Endodermal cell (in vitro differentiated cells): ENCODE data around the gene CELF4. TPM values are rescaled to one million over a fixed set of nuclear protein-coding genes. Genes with fewer than 3 reads are reported as not detected.

Source experiments
- DNase-seq: peaks from one replicate; pipeline ENCODE4 v3.0.0-alpha.2; 2017
- H3K27ac ChIP-seq: 2 replicates; pipeline ENCODE4 v1.5.1; 2013; ENCODE audit warnings: mild to moderate bottlenecking, low read depth, low read length, moderate library complexity
- H3K27me3 ChIP-seq: 2 replicates; pipeline ENCODE4 v1.6.1; 2013; ENCODE audit warnings: mild to moderate bottlenecking, low read length, moderate library complexity; ENCODE audit not compliant: insufficient read depth, control insufficient read depth, poor library complexity, severe bottlenecking
- H3K36me3 ChIP-seq: 2 replicates; pipeline ENCODE4 v1.7.0; 2013; ENCODE audit warnings: mild to moderate bottlenecking, low read length, moderate library complexity; ENCODE audit not compliant: control insufficient read depth, insufficient read depth
- H3K4me1 ChIP-seq: one replicate; pipeline ENCODE4 v1.7.0; 2013; ENCODE audit warnings: low read length; ENCODE audit not compliant: control insufficient read depth, insufficient read depth
- H3K4me3 ChIP-seq: 2 replicates; pipeline ENCODE4 v1.5.1; 2013; ENCODE audit warnings: mild to moderate bottlenecking, low read length, moderate library complexity
- H3K9ac ChIP-seq: 2 replicates; pipeline ENCODE4 v1.6.1; 2013; ENCODE audit warnings: mild to moderate bottlenecking, low read length, moderate library complexity; ENCODE audit not compliant: poor library complexity, severe bottlenecking; ENCODE audit errors: extremely low read depth
- H3K9me3 ChIP-seq: 2 replicates; pipeline ENCODE4 v1.6.1; 2013; ENCODE audit warnings: mild to moderate bottlenecking, low read length, moderate library complexity; ENCODE audit not compliant: control insufficient read depth
- H3K27ac Mint-ChIP-seq: 2 replicates; pipeline ENCODE4 v1.8.0; 2020; ENCODE audit warnings: mixed read lengths
- H3K27me3 Mint-ChIP-seq: 2 replicates; pipeline ENCODE4 v1.8.0; 2021; ENCODE audit warnings: mild to moderate bottlenecking, mixed read lengths; ENCODE audit not compliant: insufficient read depth
- H3K36me3 Mint-ChIP-seq: 2 replicates; pipeline ENCODE4 v1.8.0; 2020; ENCODE audit warnings: low read depth, mixed read lengths
- H3K4me1 Mint-ChIP-seq: 2 replicates; pipeline ENCODE4 v1.8.0; 2020; ENCODE audit warnings: mixed read lengths
- H3K4me3 Mint-ChIP-seq: 2 replicates; pipeline ENCODE4 v1.8.0; 2020; ENCODE audit warnings: mild to moderate bottlenecking, moderate library complexity, mixed read lengths
- H3K9me3 Mint-ChIP-seq: 2 replicates; pipeline ENCODE4 v1.8.0; 2020; ENCODE audit warnings: mild to moderate bottlenecking, mixed read lengths
- CTCF ChIP-seq: fragments of 200-600 bp; sonication (generic); conservative IDR thresholded peaks from 2 replicates; pipeline ENCODE4 v1.5.0; 2021; ENCODE audit warnings: antibody characterized with exemption, mild to moderate bottlenecking
- WGBS, 2 experiments: methylation state at CpG; one replicate each; pipeline versions ENCODE4 v1.1.5 to v1.1.7; 2013; ENCODE audit warnings: missing lambda C conversion rate in 2 of 2, mixed read lengths in 1 of 2; ENCODE audit not compliant: insufficient coverage in 1 of 2, insufficient read length in 1 of 2; 5-methylcytosine and 5-hydroxymethylcytosine counted together
- total RNA-seq, 2 donors: library from RNA; stranded (reverse); fragmentation: NEBNext Ultra II Directional in 1 of 2; extraction: Animal tissue kit (Norgen Biotek cat#: 25700) in 1 of 2; gene quantifications; 2 replicates in 1 of 2; 3 replicates in 1 of 2; pipeline ENCODE4 v1.2.1, GENCODE V29; 2021

The CELF4 gene
- total RNA-seq, 2 donors from 2014 or later, result 5.7 to 6.7 TPM

GRCh38 chr18:37391156-37391555 is 174.4 kb downstream of the CELF4 start:
- no peak overlapping the region for H3K4me3 Mint-ChIP-seq
- no peaks in the 10 kb centered on the region for H3K36me3 Mint-ChIP-seq
- WGBS, 2 experiments, result 71 to 93% methylated on average over 1 to 4 of the region's 4 CpGs
- Histone ChIP-seq H3K9ac (no peak overlapping the region), H3K27ac (no peak overlapping the region), H3K36me3 (no peaks in the 10 kb centered on the region), H3K9me3 (peaks cover 7% of the 10 kb centered on the region), H3K4me1 (peaks cover 4% of the 10 kb centered on the region), H3K27me3 (peaks cover 35% of the 10 kb centered on the region), H3K4me3 (no peak overlapping the region)
- H3K27me3 Mint-ChIP-seq, result peaks cover 65% of the 10 kb centered on the region
- no peak overlapping the region for H3K27ac Mint-ChIP-seq
- TF ChIP-seq CTCF, result no peak
- peaks cover 16% of the 10 kb centered on the region for H3K4me1 Mint-ChIP-seq
- peaks cover 16% of the 10 kb centered on the region for H3K9me3 Mint-ChIP-seq
- no peak for DNase-seq

GRCh38 chr18:37390687-37391086 is 174.9 kb downstream of the CELF4 start:
- no peaks in the 10 kb centered on the region for H3K36me3 ChIP-seq
- peaks cover 4% of the 10 kb centered on the region for H3K4me1 ChIP-seq
- Mint-ChIP-seq H3K9me3 (peaks cover 16% of the 10 kb centered on the region), H3K27ac (no peak overlapping the region), H3K4me3 (no peak overlapping the region), H3K36me3 (no peaks in the 10 kb centered on the region), H3K27me3 (peaks cover 62% of the 10 kb centered on the region), H3K4me1 (peaks cover 16% of the 10 kb centered on the region)
- WGBS, 2 experiments, result 70 to 91% methylated on average over 2 to 11 of the region's 11 CpGs
- no peak overlapping the region for H3K4me3 ChIP-seq
- no peak overlapping the region for H3K9ac ChIP-seq
- peaks cover 7% of the 10 kb centered on the region for H3K9me3 ChIP-seq
- no peak for DNase-seq
- peaks cover 31% of the 10 kb centered on the region for H3K27me3 ChIP-seq
- no peak for TF ChIP-seq CTCF
- H3K27ac ChIP-seq, result no peak overlapping the region

- H3K4me3 ChIP-seq, result no peak overlapping the region
- no peak overlapping the region for H3K27ac ChIP-seq
- Mint-ChIP-seq H3K36me3 (no peaks in the 10 kb centered on the region), H3K9me3 (peaks cover 16% of the 10 kb centered on the region), H3K4me3 (no peak overlapping the region), H3K27me3 (peaks cover 53% of the 10 kb centered on the region), H3K4me1 (peaks cover 16% of the 10 kb centered on the region), H3K27ac (no peak overlapping the region)
- peaks cover 22% of the 10 kb centered on the region for H3K27me3 ChIP-seq
- no peak for TF ChIP-seq CTCF
- peaks cover 4% of the 10 kb centered on the region for H3K4me1 ChIP-seq
- no peak overlapping the region for H3K9ac ChIP-seq
- H3K9me3 ChIP-seq, result peaks cover 7% of the 10 kb centered on the region
- no peaks in the 10 kb centered on the region for H3K36me3 ChIP-seq
- WGBS, 2 experiments, result 94 to 96% methylated on average over 15 to 19 of the region's 19 CpGs
- DNase-seq, result no peak
Measured at GRCh38 chr18:37389684-37390368, 175.8 kb downstream of the CELF4 start.
